Measurements from ENCODE around the gene ZSCAN5B.
"Not testable (repeated sequence)": the region's sequence is repeated elsewhere in the genome, so short reads cannot be mapped to it uniquely, and the experiment has no call there.

ZSCAN5B gene, protein sequence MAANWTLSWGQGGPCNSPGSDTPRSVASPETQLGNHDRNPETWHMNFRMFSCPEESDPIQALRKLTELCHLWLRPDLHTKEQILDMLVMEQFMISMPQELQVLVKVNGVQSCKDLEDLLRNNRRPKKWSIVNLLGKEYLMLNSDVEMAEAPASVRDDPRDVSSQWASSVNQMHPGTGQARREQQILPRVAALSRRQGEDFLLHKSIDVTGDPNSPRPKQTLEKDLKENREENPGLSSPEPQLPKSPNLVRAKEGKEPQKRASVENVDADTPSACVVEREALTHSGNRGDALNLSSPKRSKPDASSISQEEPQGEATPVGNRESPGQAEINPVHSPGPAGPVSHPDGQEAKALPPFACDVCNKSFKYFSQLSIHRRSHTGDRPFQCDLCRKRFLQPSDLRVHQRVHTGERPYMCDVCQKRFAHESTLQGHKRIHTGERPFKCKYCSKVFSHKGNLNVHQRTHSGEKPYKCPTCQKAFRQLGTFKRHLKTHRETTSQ

DNA sequence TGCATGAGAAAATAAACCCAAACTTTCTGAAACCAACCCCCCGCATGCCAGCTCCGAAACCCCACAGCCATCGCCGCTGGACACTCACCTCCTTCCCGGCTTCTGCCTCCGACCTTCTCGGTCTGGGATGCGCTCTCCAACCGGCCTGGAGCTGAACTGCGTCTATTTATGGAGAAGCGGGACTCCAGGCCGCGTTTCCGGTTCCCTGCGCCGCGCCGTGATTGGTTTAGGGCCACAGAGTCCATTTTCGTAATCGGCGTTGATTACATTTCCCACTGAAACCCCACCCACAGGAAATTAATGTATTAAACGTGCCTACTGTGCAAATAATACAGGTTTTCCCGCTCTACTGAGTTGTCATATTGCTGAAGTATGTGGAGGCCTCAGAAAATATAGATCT is at the start of gene ZSCAN5B:
ZSCAN5B (minus strand) TSS at position 138 of the 400 bp plus-strand sequence. CDS start 4,731 bp downstream, outside the sequence.
- DNase-seq: not testable (repeated sequence)

DNA sequence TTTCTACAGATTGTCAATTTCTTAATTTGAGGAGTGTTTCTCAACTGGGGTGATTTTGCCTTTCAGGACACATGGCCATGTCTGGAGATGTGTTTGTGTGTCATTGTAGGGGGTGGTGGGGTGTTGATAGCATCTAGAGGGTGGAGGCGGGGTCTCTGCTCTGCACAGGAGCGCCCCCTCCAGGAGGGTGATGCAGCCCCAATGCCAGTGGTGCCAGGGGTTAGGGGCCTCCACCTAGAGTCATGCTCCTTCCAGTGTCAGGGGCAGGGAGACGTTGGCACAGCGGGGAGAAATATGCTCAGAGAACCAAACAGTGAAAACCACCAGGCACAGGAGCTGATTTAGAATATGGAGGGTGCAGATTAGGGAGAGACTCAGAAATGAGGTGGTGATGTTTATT is 48.2 kb upstream of the ZSCAN5B start:
- not testable (repeated sequence) for DNase-seq

DNA sequence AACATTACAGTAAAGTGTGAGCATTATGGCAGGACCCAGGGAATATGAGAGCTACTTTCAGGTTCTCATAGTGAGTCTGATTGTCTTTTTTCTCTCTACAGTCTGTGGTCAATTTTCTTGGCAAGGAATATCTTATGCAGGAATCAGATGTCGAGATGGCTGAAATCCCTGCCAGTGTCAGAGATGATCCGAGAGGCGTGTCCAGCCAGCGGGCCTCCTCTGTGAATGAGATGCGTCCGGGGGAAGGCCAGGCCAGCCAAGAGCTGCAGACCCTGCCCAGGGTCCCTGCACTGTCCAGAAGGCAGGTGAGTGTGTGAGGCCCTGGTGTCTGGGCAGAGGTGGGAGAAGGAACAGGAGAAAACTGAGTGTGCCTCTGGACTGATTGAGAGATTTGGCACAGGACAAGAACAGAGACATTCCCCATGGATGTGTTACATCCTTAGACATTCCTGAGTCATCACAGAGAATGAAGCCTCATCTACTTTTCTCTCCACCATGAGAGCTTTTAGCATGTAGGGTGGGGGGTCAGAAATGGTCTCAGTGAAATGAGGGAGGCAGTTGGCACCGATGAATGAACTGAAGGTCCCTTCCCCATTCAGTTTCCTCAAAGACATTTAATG is 47.6 kb upstream of the ZSCAN5B start:
- DNase-seq: no peak

DNA sequence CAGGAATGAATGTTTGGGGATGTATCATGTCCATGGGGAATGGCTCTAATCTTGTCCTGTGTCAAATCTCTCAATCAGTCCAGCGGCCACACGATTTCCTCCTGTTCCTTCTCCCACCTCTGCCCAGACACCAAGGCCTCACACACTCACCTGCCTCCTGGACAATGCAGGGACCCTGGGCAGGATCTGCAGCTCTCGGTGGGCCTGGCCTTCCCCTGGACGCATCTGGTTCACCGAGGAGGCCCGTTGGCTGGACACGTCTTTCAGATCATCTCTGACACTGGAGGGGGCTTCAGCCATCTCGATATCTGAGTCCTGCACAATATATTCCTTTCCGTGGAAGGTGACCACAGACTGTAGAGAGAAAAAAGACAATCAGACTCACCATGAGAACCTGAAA is 25.9 kb upstream of the ZSCAN5B start:
- DNase-seq: no peak

DNA sequence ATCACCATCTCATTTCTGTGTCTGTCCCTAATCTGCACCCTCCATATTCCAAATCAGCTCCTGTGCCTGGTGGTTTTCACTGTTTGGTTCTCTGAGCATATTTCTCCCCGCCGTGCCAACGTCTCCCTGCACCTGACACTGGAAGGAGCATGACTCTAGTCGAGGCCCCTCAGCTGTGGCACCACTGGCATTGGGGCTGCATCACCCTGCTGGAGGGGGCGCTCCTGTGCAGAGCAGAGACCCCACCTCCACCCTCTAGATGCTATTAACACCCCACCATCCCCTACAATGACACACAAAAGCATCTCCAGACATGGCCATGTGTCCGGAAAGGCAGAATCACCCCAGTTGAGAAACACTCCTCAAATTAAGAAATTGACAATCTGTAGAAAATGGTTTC is 25.3 kb upstream of the ZSCAN5B start:
- DNase-seq: no peak

DNA sequence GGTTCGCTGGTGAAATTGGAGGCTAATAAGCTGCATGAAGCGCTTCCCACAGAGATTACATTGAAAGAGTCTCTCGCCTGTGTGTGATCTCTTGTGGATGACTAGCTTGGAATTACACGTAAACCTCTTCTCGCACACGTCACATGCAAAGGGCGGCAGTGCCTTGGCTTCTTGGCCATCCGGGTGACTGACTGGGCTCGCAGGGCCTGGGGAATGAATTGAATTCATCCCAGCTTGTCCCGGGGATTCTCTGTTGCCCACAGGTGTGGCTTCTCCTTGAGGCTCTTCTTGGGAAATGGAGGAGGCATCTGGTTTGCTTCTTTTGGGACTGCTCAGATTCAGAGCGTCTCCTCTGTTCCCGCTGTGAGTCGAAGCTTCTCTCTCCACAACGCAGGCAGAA is 24.3 kb upstream of the ZSCAN5B start:
- DNase-seq: no peak

DNA sequence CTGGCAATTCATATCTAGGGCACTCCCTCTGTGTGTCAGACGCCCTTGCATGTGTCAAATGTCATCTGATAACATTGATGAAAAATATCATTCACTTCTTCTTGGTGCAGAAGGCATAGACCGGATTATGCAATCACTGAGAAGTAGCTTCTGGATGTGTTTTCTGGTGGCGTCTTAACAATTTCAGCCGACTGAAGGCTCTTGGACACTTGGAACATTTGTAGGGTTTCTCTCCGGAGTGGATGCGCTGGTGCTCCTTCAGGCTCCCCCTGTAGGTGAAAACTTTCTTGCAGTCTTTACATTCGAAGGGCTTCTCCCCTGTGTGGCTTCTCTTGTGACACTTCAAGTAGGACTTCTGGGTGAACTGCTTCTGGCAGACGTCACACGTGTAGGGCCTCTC is 23.9 kb upstream of the ZSCAN5B start:
- DNase-seq: peak in 1 of 2 experiments; percentile 25

DNA sequence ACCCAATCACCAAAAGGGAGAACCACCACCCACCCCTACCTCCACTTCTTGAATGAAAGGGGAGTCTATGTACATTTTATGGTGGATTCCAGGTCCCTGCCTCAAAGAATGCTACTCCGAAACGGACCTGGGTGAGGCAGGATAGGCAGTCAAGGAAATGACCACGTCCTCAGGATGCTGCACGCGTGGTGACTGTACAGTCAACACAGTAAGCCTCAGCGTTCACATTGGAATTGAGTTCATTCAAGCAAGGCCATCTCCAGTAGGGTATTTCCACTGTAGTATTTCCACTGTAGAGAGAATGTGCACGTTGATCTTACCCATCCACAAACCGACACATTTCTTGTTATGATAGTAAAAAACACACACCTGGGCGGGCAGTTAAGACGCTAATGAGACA is 21.4 kb upstream of the ZSCAN5B start:
- no peak for DNase-seq

DNA sequence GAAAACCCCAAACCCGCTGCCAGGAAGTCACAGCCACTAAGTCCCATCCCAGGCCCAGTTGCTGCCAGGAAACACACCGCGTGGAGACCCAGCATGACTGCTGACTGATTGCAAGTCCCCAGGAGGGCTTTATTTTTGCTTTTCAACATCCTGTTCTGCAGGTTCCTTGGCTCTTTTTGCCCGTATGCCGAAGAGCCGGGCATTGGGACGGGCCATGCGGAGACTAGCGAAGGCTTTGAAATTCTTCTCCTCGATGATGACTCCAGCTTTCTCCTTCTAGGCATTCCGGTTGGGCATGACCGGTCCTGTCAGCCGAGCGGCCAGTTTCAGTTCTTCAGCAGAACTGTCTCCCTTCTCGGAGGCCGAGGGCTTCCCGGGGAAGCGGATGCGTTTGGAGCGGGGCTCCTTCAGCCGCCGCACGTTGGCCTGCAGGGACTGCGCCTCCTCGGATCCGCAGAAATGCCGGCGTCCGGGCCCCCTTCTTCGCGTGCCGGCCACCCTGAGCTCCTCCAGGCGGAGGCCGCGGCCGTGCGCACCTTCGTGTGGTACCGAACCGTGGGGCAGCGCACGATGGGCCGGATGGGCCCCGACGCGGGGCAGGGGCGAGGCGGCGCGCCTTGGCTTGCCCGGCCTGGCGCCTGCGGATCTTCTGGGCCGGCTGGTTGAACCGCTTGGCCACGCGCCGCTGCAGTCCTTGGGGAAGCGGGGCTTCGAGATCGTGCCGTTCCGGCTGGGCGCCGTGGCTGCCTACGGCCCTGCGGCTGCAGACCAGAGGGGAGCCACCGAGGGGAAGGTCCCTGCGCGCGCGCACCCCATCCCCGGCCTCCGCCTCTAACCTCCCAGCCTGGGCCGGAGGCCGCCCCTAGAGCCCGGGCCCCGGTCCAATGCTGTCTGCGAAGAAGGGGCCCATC is 19.7 kb upstream of the ZSCAN5B start:
- DNase-seq: peak in 1 of 2 experiments; percentile 46

DNA sequence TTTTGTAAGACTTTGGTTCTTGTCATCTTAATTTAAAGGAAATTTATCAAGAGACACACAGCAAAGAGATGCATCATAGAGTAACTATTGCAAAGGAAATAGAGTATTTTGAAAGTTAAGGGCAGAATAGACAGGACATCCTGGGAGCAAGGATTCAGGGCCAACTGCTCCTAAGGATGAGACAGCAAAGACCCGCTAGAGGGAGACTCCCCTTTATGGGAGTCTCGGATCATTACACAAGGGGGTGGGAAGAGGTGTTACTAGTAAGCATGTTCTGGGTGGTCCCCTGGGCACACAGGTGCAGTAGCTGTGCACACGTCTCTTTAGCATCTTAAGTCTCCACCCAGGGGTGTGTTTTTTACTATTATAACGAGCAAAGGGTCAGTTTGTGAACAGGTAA is 14.1 kb upstream of the ZSCAN5B start:
- DNase-seq: peak in 1 of 2 experiments; percentile 6

DNA sequence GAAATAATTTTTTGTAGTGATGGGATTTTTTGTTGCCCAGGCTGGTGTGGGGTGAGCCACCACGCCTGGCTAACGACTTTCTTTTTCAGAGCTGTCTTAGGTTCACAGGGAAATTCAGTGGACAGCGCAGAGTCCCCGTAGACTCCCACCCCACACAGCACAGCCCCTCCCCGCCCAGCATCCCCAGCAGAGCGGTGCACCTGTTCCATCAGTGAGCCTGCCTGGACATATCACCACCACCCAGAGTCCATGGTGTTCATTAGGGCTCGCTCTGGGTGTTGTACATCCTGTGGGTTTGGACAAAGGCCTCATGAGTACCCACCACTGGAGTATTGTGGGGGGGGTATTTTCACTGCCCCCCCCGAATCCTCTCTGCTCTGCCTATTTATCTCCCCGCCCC is 12.5 kb upstream of the ZSCAN5B start:
- DNase-seq: not testable (repeated sequence)

DNA sequence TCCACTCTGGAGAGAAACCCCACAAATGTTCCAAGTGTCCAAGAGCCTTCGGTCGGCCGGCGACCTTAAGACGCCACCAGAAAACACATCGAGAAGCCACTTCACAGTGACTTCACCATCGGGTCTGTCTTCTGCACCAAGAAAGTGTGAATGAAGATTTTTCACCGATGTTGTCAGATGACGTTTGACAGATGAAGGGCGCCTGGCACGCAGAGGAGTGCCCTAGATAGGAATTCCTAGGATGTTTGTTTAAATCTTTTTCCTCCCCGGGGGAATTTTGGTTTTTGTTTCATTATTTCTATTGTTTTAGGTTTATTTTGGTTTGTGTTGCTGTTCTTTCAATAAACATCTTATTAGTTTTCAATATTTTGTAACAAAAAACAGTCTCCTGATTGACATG is 11.5 kb upstream of the ZSCAN5B start:
- DNase-seq: no peak

DNA sequence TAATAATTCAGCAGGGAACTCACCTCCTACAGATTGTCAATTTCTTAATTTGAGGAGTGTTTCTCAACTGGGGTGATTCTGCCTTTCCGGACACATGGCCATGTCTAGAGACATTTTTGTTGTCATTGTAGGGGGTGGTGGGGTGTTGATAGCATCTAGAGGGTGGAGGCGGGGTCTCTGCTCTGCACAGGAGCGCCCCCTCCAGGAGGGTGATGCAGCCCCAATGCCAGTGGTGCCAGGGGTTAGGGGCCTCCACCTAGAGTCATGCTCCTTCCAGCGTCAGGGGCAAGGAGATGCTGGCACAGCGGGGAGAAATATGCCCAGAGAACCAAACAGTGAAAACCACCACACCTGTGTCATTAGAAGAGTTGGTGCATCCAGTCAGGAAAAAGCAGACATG is 10.0 kb upstream of the ZSCAN5B start:
- not testable (repeated sequence) for DNase-seq

DNA sequence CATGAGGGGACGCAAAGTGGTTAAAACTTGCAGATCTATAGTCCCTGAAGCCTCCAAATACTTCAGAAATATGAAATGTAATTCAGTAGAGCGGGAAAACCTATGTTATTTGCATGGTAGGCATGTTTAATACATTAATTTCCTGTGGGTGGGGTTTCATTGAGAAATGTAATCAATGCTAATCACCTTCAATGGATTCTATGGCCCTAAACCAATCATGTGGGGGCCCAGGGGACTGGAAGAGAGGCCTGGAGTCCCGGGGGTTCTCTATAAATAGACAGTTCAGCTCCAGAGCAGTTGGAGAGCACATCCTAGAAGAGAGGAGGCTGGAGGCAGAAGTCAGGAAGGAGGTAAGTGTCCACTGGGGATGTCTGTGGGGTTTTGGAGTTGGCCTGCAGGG is 4.4 kb upstream of the ZSCAN5B start, which contains the start of gene ZSCAN5C:
ZSCAN5C (plus strand) TSS at position 301 of the 400 bp plus-strand sequence. CDS start 3,641 bp downstream, outside the sequence.
- no peak for DNase-seq

DNA sequence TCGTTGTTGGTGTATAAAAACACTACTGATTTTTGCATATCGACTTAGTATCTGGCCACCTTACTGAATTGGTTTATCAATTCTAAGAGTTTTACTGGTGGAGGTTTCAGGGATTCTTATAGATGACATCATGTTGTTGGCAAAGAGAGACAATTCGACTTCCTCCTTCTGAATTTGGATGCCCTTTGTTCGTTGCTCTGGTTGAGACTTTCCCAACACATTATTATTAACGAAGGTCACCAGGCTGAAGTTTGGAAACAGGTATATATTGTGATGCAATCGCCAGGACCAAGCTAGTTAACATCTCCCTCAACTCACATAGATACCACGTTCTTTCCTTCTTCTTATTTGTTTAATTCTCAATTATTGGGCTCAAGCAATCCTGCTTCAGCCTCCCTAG is 2.1 kb upstream of the ZSCAN5B start:
- no peak for DNase-seq

DNA sequence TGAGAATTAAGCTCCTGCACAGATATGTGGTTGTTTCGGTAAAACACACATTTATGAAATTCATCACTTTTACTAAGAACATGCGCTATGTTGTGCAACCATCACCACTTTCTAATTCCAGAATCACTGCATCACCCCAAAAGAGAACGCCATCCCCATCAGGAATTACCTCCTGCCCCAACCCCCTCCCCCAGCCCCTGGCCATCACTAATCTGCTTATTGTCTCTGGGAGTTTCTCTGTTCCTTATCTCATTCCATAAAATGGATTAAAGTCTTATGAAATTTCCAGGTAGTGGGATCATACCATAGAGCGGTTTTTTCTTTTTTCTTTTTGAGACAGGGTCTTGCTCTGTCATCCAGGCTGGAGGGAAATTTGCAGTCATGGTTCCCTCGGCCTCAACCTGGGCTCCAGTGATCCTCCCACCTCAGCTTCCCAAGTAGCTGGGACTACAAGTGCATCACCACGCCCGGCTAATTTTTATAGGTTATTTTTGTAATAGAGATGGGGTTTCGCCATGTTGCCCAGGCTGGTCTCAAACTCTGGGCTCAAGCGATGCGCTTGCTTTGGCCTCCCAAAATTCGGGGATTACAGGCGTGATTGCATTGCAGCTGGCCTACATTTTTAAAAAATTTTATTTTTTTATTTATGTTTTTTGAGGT is 3.5 kb downstream of the ZSCAN5B start:
- no peak for DNase-seq

DNA sequence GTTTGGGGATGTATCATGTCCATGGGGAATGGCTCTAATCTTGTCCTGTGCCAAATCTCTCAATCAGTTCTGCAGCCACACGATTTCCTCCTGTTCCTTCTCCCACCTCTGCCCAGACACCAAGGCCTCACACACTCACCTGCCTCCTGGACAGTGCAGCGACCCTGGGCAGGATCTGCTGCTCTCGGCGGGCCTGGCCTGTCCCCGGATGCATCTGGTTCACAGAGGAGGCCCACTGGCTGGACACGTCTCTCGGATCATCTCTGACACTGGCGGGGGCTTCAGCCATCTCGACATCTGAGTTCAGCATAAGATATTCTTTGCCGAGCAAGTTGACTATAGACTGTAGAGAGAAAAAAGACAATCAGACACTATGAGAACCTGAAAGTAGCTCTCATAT is 5.9 kb downstream of the ZSCAN5B start:
- DNase-seq: no peak

DNA sequence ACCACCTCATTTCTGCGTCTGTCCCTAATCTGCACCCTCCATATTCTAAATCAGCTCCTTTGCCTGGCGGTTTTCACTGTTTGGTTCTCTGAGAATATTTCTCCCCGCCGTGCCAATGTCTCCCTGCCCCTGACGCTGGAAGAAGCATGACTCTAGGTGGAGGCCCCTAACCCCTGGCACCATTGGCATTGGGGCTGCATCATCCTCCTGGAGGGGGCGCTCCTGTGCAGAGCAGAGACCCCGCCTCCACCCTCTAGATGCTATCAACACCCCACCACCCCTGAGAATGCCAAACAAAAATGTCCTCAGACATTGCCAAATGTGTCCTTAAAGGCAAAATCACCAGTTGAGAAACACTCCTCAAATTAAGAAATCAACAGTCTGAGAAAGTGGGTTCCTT is 6.5 kb downstream of the ZSCAN5B start:
- no peak for DNase-seq

DNA sequence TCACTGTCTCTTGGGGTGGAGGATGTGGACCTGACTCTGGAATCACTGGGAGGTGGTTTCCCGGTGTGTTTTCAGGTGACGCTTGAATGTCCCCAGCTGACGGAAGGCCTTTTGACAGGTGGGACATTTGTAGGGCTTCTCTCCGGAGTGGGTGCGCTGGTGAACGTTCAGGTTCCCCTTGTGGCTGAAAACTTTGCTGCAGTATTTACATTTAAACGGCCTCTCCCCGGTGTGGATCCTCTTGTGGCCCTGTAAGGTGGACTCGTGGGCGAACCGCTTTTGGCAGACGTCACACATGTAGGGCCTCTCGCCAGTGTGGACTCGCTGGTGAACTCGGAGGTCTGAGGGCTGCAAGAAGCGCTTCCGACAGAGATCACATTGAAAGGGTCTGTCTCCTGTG is 7.8 kb downstream of the ZSCAN5B start:
- no peak for DNase-seq

DNA sequence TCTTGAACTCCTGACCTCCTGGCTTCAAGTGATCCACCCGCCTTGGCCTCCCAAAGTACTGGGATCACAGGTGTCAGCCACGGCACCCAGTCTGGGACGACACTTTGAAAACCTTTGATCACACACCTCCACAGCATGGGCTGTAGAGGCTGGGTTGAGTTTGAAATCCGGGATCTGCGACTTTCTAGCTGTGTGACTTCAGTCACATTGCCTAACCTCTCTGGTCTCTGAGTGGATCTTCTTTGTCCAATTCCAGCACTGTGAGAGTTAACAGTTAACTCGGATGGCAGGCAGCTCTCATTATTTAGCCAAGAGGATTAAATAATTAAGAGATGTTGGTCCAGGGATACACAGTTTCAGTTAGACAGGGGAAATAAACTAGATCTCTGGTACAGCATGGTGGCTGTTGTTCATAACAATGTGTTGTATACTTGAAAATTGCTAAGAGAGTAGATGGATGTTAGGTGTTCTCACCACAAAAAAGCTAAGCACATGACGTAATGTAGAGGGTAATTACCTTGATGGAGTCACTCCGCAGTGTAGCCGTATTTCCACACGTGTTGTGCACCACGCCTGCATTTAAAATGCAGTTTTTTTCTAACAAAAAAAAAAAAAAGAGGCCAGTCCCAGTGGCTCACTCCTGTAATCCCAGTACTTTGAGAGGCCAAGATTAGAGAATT is 19.9 kb downstream of the ZSCAN5B start:
- no peak for DNase-seq

DNA sequence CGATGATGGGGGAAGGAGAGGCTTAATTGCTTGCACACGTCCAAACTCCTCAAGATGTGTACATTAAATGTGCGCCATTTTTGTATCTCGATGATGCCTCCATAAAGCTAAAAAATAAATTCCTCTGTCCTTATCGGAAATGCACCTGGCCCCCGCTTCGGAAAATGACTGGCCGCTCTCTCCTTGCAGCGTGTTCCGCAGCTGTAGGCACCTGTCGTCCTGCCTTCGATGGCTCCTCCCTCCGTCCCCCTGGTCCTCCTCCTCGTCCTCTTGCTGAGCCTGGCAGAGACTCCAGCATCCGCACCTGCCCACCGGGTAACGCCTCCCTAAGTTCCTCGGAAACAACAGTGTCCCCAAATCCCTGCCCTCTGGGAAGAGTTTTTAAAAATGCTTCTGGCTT is 20.7 kb downstream of the ZSCAN5B start:
- DNase-seq: peak; percentile 11 to 50

DNA sequence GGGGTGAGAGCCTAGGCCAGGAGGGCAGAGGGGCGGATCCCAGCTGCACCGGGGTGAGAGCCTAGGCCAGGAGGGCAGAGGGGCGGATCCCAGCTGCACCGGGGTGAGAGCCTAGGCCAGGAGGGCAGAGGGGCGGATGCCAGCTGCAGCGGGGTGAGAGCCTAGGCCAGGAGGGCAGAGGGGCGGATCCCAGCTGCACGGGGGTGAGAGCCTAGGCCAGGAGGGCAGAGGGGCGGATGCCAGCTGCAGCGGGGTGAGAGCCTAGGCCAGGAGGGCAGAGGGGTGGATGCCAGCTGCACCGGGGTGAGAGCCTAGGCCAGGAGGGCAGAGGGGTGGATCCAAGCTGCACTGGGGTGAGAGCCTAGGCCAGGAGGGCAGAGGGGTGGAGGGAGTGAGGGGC is 21.3 kb downstream of the ZSCAN5B start:
- DNase-seq: not testable (repeated sequence)

Measured in NCI-H526 (cell line).